ENCODE data around the gene RGS9. TPM values are rescaled to one million over a fixed set of nuclear protein-coding genes. Genes with fewer than 3 reads are reported as not detected.

Gene RGS9
- total RNA-seq, 1 donor from 2014 or later = 3.2 TPM

DNA sequence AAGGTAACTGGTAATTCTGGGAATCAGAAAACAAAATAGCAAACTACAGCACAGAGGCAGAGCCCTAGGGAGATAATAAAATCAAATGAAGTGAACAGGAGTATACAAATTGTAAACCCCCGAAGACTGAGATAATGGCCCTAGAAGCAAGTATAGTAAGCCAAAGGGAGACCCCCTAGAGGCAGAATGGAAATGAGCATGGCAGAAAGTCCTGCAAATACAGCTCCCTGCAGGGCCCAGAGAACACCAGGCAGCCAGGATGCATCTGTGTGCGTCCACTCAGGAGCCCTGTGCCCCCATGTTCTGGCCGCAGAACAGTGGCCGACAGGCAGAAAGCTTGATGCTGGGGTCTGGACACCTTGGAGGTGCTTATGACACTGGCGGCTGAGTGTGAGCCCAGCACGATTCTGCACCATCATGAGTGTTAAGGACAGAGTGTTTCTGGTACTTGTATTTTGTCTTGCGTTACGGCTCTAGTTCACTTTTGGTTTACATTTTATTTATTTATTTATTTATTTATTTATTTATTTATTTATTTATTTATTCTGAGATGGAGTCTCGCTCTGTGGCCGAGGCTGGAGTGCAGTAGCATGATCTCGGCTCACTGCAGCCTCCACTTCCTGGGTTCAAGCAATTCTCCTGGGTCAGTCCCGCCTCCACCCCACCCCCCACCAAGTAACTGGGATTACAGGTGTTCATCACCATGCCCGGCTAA is 48.7 kb downstream of the RGS9 start:
- POLR2A ChIA-PET = no interaction called here
- H3K27ac Mint-ChIP-seq = no peak overlapping the region
- CTCF ChIA-PET = interaction anchor here (1.2 kb wide), 1 partner anchor 12 kb away, joined by 3 read pairs; no protein-coding TSS in a partner anchor
- H3K36me3 Mint-ChIP-seq (ENCODE audit: low read depth) = no peaks in the 10 kb centered on the region
- H3K9me3 Mint-ChIP-seq = no peaks in the 10 kb centered on the region
- intact Hi-C loops (cut with micrococcal nuclease) = no loop called here
- peaks cover 21% of the 10 kb centered on the region for H3K4me1 Mint-ChIP-seq
- TF ChIP-seq, protein P1, sequence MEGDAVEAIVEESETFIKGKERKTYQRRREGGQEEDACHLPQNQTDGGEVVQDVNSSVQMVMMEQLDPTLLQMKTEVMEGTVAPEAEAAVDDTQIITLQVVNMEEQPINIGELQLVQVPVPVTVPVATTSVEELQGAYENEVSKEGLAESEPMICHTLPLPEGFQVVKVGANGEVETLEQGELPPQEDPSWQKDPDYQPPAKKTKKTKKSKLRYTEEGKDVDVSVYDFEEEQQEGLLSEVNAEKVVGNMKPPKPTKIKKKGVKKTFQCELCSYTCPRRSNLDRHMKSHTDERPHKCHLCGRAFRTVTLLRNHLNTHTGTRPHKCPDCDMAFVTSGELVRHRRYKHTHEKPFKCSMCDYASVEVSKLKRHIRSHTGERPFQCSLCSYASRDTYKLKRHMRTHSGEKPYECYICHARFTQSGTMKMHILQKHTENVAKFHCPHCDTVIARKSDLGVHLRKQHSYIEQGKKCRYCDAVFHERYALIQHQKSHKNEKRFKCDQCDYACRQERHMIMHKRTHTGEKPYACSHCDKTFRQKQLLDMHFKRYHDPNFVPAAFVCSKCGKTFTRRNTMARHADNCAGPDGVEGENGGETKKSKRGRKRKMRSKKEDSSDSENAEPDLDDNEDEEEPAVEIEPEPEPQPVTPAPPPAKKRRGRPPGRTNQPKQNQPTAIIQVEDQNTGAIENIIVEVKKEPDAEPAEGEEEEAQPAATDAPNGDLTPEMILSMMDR (IDR thresholded peaks at IDR 0.05) = no peak
- ATAC-seq (ENCODE audit: low read depth) (no peak), DNase-seq (no peak)
- H3K27me3 Mint-ChIP-seq = no peaks in the 10 kb centered on the region
- no peak overlapping the region for H3K4me3 Mint-ChIP-seq

DNA sequence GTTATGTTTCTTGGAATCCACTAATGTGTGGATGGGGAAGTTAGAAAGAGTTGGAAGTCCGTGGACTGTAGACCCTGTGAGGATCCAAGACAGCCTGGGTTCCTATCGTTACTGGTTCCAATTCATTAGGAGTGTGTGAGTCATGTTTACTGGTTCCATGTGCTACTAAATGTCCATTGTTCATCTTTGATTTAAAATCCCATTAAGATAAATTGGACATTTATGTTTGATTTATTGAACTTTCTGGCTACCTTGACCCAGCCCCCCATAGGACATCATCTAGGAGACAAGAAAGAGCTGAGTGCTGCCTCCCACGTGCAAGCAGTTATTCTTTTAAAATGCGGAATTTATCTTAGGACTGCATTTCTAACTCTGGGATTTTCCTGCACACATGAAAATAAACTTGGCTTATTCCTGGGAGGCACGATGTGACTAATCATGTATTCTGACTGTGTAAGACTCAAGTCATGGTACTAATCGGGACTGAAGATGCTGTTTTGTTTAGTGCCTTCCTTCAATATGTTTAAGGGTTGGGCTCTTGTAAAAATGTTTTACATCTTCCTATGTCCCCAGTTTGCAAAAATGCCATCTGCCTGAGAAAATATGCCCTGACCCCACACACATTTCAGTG is 53.4 kb downstream of the RGS9 start:
- H3K4me1 Mint-ChIP-seq = no peaks in the 10 kb centered on the region
- ATAC-seq (ENCODE audit: low read depth) (no peak), DNase-seq (no peak)
- no peaks in the 10 kb centered on the region for H3K27me3 Mint-ChIP-seq
- no peaks in the 10 kb centered on the region for H3K9me3 Mint-ChIP-seq
- H3K36me3 Mint-ChIP-seq (ENCODE audit: low read depth) = no peaks in the 10 kb centered on the region
- H3K27ac Mint-ChIP-seq = no peak overlapping the region
- intact Hi-C loops (cut with micrococcal nuclease) = loop anchor here (10.0 kb wide), 1 partner anchor 266 kb away; no protein-coding TSS in a partner anchor
- POLR2A ChIA-PET = no interaction called here
- no peak overlapping the region for H3K4me3 Mint-ChIP-seq
- TF ChIP-seq, protein P1 (IDR thresholded peaks at IDR 0.05) = no peak
- CTCF ChIA-PET = no interaction called here

DNA sequence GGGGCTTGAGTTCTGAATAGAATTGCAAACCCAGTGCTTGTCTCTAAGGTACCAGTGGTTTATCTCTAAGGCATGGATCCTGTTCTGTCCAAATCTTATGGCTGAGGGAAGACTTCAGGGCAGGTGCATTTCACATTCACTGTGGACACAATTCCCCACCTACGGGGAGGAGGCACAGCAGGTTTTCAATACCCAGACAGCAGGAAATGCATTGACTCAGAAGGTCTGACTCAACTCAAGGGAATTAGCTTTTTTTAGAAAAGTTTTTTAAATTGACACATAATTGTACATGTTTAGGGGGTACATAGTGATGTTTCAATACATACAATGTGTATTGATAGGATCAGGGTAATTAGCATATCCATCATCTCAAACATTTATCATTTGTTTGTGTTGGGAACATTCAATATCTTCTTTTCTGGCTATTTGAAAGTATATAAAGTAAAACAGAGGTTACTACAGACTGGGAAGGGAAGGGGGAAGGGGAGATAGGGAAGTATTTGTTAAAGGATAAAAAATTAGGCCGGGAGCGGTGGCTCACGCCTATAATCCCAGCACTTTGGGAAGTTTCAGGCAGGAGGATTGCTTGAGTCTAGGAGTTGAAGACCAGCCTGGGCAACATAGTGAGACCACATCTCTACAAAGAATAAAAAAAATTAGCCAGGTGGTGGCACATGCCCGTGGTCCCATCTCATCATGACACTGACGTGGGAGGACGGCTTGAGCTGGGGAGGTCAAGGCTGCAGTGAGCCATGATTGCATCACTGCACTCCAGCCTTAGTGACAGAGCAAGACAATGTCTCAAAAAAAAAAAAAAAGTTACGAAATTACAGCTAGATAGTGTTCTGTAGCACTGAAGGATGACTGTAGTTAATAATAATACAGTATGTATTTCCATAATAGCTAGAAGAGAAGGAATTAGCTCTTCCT is 54.9 kb downstream of the RGS9 start:
- no peaks in the 10 kb centered on the region for H3K4me1 Mint-ChIP-seq
- TF ChIP-seq, protein P1 (IDR thresholded peaks at IDR 0.05) = no peak
- ChIA-PET POLR2A (no interaction called here), CTCF (no interaction called here)
- no peak overlapping the region for H3K4me3 Mint-ChIP-seq
- no peaks in the 10 kb centered on the region for H3K27me3 Mint-ChIP-seq
- no peak for DNase-seq
- H3K36me3 Mint-ChIP-seq (ENCODE audit: low read depth) = no peaks in the 10 kb centered on the region
- no peak for ATAC-seq (ENCODE audit: low read depth)
- H3K27ac Mint-ChIP-seq = no peak overlapping the region
- intact Hi-C loops (cut with micrococcal nuclease) = loop anchor here (10.0 kb wide), 1 partner anchor 267 kb away; no protein-coding TSS in a partner anchor
- no peaks in the 10 kb centered on the region for H3K9me3 Mint-ChIP-seq

DNA sequence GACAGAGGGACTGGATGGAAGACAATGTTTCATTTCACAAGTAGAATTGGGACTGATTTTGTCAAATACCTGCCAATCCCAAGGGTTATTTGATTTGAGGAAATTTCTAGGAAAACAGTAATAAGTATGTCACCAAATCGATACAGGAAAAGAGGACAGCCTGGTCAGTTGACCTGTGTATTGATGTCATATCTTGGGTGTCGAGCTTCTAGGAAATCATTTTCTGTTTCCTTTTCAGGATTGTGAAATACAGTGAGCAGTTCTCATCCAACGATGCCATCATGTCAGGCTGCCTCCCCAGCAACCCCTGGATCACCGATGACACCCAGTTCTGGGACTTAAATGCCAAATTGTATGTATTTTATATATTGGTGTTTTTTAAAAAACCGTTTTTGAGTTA is 56.1 kb downstream of the RGS9 start:
- H3K36me3 Mint-ChIP-seq (ENCODE audit: low read depth) = no peaks in the 10 kb centered on the region
- ATAC-seq (ENCODE audit: low read depth) = no peak
- no peak overlapping the region for H3K4me3 Mint-ChIP-seq
- DNase-seq = no peak
- intact Hi-C loops (cut with micrococcal nuclease) = loop anchor here (10.0 kb wide), 1 partner anchor 269 kb away; no protein-coding TSS in a partner anchor
- H3K9me3 Mint-ChIP-seq = no peaks in the 10 kb centered on the region
- POLR2A ChIA-PET = interaction anchor here (0.6 to 0.9 kb wide), 2 partner anchors 40 to 230 kb away, joined by 3 read pairs; no protein-coding TSS in a partner anchor
- H3K27me3 Mint-ChIP-seq = no peaks in the 10 kb centered on the region
- no peak overlapping the region for H3K27ac Mint-ChIP-seq
- H3K4me1 Mint-ChIP-seq = no peaks in the 10 kb centered on the region
- CTCF ChIA-PET = no interaction called here
- TF ChIP-seq, protein P1 (IDR thresholded peaks at IDR 0.05) = no peak

All from activated B cell treated with CpG ODN at 0.5 μM for 24 hours (primary cell).